HG03460 (cell line): Measurements from ENCODE around the gene CDCA4.
A peak's percentile ranks its signal among the peaks of the same experiment; 100 is the strongest.
"Not testable (repeated sequence)": the region's sequence is repeated elsewhere in the genome, so short reads cannot be mapped to it uniquely, and the experiment has no call there.

Source experiments
- ATAC-seq: cut with Tn5 transposase; IDR thresholded peaks from one replicate; pipeline ENCODE4 v1.9.1; 2021; ENCODE audit not compliant: unreplicated experiment

The CDCA4 gene

DNA sequence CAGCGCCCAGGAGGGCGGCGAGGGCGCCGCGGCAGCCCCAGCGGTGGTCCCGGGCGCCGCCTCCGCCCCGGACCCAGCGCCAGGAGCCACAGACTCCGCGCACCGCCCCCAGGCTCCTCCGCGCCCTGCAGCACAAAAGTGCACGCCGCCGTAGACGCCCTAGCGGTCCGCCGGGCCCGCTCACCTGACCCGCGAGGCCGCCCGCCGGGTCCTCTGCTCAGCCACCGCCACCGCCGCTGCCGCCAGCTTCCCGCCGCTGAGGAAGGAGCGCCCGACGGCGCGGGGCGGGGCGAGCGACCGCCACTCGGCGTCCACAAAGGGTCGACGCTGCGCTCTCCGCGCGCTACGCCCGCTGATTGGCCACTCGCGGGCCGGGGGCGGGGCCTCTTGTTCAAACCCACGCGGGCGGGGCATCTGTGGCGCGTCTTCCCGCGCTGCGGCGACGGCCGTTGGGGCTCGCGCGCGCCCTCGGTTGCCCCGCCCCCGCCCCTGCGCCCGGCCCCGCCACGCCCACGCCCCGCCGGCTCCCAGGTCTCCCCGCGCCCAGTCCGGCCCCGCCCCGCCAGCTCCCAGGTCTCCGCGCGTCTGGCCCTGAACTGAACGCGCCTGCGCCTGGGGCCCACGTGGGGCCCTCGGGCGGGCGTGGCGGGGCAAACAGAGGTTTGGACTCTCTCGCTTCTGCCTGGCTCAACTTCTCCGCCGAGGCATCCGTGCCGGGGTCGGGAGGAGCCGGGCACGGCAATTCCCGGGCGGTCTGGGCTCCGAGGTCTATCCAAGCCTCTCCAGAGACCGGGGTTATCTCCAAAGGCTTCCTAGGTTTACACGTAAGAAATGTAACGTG, at the start of gene CDCA4:
Gene CDCA4 (minus strand): TSS at position 269 of the 841 bp plus-strand sequence. CDS start 9,154 bp downstream, outside the sequence.
- peak; percentile 68 for ATAC-seq

DNA sequence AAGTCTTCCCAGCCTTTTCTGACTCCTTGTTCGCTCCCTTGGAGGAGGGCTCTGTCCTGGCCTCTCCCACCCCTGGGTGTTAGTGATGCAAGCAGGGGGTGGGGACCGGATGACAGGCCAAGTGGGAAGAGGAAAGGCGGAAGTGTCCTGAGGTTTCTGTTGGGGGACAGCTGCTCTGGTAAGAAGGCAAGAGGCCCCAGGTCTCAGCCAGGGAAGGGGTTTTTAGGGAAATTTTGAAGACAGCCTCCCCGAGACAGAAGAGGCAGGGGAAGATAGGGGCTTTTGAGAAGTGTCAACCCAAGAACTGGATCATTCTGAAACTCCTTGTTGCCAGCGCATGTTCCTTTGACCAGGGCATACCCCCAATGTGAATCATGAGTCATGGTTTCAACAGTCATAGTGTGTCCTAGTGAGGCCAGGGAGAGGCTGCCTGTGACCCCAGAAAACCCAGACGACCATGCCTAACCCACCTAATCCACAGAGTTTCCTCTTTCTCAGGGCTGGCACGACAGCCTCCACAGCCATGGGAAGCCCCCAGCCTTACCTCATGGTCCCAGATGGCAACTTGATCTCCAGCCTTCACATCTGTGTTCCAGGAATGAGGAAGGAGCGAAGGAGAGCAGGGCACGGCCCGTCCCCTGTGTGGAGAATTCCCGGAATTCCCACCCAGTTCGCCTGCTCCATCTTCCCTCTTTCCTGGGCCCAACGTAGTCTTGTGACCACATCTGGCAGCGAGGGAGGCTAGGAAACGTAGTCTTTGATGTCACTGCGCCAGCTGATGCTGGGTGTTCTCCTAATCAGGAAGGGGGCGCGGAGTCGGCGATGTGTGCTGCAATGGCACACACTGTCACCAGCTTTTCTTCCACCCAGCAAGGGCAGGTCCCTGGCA, 49.2 kb upstream of the CDCA4 start:
- peak; percentile 30 for ATAC-seq

DNA sequence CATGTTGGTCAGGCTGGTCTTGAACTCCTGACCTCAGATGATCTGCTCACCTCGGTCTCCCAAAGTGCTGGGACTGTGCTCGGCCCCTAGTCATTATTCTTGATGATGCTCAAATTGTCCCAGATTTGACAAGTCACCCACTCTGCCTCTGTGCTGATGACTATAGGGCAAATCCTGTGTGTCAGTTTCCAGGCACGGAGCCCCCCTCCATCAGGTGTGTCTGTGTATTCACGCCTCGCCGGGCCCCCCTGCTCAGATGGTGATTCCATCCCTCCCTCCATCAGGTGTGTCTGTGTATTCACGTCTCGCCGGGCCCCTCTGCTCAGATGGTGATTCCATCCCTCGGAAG, 48.6 kb upstream of the CDCA4 start:
- no peak for ATAC-seq

DNA sequence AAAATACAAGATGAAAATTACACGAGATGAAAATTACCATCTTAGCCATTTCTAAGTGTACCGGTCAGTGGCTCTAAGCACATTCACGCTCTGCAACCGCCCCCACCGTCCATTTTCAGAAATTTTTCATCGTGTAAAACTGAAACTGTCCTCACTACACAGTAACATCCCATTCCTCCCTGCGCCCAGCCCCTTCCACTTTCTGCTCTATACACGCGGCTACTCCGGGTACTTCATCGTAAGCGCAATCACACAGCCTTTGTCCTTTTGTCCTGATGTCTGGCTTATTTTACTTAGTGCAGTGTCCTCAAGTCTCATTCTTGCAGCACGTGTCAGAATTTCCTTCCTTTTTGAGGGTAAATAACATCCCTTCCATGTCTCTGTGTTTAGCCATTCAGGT, 47.9 kb upstream of the CDCA4 start:
- ATAC-seq: no peak

DNA sequence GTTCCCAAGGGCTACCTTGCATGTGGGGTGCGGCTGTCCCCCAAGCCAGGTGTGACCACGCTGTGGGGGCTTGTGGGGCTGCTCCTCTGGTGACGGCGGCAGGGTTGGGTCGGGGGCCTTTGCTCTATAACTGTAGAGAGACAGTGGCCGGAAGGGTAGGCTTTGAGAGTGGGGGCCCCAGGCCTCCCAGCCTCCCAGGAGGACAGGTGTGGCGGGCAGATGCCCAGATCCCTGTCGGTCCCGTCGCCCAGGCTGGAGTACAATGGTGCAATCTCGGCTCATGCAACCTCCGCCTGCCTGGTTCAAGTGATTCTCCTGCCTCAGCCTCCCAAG, 47.1 kb upstream of the CDCA4 start:
- no peak for ATAC-seq

DNA sequence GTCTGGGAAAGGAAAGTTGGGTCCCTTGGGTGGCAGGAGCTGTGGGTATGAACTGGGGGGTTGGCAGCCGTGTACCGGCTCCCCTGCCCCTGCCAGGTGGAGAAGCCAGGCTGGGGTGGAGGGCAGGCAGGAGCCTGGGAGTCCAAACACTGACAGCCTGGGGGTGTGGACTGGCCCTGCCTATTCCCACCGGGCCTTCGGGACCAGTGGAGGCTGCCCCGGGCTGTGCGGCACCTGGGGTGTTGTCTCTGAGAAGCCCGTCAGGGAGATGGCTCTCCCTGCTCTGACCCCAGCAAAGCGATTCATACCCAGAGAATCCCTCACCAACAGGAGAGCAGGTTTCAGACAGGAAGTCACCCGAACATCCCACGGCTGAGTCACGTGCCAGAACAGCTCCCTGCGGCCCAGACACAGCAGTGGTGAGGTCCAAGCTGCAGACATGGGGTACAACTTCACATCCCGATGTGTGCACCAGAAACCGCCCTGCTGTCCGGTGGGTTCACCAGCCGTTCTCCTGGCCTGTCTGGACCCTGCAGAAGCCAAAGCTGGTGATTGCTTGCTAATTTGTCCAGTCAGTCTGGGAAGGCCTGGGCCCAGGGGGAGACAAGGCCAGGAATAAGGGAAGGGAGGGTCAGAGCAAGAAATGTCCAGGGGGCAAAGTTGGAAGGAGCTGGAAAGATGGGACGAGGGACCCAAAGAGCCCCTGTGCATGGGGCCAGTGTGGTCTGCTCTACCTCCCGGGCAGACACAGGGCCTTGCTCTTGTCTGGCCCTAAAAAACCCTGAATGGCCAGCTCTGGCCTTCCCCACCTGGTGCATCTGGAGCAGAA, 46.5 kb upstream of the CDCA4 start:
- ATAC-seq: no peak

DNA sequence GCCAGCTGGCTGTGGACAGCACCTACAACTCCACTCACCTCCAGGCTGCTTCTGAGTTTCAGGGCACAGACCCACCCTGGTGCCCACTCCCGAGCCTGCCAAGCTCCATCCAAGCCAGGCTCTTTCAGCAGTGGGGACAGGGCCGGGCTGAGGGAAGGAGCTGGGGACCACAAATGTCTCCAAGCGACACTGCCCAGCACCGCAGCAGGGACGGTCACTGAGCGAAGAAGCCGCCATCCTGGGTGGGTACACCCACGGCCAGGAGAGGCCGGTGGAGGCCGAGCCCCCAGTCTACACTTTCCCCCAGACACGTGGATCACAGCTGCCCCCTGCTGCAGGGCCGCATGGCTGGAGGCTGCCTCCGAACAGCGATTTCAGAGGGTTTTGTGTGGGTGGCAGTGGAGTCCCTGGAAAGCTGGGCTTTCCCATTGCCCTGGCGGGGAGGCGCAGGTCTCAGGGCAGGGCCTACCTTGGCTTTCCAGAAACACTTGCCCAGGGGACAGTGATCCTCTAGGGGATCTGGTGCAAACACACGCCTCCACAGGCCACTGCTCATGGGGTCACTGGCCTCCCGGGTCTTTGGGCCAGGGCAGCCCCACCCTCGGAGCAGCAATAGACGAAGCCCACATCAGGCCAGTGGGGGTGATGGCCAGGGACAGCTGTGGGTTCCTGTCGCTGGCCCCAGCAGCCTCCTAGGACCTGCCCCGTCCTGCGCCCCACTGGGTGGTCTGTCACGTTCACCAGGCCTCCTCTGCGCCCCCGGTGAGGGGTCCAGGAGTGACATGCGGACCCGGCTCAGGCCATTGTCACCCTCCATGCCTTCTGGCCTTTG, 45.6 kb upstream of the CDCA4 start:
- no peak for ATAC-seq

DNA sequence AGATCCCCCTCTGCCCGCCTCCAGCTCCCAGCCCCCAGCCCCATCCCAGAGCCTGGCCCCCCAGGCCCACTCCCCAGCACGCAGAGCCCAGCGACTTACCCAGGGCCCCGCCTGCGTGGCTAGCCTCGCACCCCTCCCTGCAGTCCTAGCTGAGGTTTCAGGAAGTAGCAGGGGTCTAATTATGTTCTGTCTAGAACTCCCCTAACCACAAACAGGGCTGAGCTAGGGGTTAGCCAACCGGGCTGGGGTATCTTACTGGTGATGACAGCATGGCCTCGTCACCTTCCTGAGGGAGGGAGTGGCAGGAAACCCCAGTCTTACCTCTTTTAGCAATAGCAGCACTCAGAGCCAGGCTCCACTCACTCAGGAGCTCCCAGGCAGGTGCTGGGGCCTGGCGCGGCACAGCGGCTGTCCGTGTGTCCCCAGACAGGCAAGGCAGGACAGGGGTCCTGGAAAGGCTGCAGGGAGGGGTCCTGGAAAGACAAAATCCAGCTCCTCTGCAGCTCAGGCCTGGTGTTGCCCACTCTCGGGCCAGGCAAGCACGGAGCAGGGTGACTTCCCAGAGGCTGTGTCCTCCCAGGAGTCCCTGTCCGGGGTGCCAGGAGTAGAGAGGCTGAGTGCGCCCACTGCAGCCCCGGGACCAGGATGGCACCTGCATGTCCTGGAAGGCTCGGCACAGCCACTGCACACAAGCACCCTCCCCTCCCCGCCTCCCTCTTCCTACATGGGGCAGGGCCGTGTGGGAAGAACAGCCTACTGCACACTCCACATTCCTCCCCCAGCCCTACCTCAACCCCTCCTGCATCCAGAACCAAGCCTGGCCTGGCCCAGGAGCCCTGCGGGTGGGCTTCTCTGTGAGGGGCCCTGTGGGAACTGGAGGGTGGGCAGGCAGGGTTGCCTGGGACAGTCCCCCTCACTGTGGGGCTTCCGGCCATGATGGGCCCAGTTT, 44.7 kb upstream of the CDCA4 start, which contains the start of gene GPR132:
Gene GPR132 (minus strand): TSS at position 151 of the 949 bp plus-strand sequence. CDS start 10,010 bp downstream, outside the sequence.
- peak; percentile 44 for ATAC-seq

DNA sequence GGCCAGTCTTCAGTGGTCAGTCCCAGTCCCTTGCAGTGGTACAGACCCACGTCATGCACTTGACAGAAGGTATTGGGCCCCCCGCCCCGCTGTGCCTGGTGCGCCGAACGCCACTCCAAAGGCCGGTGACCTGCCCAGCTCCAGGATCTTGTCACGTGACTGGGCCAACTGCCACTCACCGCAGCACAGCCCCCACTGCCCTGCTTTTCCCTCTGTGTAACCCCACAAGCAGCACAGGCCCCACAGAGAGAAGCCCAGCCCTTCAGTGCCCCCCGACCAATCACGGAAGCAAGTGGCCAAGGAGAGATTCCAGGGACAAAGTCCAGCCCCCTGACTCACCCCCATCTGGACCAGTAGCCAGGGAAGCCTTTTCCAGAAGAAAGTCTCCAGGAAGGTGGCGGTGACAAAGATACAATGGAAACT, 43.8 kb upstream of the CDCA4 start:
- no peak for ATAC-seq

DNA sequence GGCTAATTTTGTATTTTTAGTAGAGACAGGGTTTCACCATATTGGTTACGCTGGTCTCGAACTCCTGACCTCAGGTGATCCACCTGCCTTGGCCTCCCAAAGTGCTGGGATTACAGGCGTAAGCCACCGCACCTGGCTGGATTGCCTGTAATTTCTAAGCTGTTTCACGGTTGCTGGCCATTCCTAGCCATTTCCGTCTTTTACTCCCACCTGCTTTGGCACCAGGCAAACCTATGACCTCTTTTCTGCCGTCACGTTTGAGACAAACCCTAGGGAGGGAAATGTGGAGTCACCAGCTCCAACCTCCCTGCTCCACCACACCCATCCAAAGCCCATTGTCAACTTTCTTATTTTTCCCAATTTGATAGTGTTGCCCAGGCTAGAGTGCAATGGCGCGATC, 43.1 kb upstream of the CDCA4 start:
- no peak for ATAC-seq

DNA sequence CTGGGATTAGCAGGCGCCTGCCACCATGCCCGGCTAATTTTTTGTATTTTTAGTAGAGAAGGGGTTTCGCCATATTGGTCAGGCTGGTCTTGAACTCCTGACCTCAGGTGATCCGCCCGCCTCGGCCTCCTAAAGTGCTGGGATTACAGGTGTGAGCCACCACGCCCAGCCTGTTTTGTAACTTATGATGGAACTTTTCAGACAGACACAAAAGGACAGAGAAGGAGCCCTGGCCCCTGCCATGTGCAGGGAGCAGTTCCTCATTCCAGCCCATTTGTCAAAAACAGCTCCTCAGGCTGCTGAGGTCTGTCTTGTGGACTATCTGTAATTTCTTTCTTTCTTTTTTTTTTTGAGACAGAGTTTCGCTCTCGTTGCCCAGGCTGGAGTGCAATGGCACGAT, 42.6 kb upstream of the CDCA4 start:
- ATAC-seq: not testable (repeated sequence)

DNA sequence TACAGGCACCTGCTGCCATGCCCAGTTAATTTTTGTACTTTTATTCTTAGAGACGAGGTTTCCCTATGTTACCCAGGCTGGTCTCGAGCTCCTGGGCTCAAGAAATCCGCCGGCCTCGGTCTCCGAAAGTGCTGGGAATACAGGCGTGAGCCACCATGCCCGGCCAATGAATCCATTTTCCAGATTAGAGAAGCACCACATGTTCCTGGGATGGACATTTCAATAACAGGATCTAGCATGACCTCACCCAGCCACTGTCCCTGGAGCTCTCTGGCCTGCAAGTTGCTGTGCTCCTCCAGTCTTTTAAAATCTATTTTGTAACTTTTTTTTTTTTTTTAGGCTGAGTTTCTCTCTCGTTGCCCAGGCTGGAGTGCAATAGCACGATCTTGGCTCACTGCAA, 42.2 kb upstream of the CDCA4 start:
- ATAC-seq: no peak

DNA sequence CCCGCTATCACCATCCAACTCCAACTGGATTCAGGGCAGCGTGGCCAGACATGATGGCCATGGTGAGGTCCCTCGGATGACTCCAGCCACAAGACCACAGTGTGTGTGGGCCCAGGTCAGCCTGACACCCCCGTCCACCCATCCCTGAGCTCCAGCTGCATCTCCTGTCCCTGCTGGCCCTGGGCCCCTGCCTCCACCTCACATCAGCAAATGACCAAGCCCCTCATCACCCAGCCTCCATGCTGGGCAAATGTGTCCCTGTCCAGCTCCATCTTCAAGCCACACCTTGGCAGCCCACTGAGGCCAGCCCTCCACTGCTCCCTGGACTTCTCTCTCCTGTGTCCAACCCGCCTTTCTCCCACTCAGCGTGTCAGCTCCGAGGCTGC, 41.2 kb upstream of the CDCA4 start:
- no peak for ATAC-seq

DNA sequence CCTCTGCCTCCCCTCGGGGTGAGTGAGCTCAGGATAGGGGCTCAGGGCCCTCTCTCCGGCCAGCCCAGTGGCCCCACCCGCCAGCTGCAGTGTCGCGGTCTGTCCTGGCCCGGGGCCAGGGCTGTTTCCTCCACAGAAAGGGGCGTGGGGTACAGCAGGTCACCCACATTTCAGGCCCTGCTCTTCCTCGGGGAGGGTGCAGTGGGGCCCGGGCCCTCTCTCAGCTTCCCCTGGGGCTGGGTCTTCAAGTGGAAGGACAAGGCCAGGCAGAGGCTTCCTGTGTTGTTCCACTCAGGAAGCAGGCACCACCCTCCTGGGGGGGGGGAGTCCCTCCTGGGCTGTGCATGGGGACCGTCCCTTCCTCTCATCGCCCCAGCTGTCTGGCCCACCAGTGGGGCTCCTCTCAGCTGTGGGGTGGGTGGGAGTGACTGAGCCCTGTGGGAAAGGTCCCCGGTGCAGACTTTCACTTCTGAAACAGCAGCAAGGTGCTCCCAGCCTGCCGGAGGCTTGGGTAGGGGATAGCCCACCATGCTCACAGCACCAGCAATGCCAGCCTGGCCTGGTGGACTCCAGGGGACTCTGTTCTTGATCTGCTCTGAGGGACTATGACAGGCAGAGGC, 40.7 kb upstream of the CDCA4 start:
- peak; percentile 31 for ATAC-seq

DNA sequence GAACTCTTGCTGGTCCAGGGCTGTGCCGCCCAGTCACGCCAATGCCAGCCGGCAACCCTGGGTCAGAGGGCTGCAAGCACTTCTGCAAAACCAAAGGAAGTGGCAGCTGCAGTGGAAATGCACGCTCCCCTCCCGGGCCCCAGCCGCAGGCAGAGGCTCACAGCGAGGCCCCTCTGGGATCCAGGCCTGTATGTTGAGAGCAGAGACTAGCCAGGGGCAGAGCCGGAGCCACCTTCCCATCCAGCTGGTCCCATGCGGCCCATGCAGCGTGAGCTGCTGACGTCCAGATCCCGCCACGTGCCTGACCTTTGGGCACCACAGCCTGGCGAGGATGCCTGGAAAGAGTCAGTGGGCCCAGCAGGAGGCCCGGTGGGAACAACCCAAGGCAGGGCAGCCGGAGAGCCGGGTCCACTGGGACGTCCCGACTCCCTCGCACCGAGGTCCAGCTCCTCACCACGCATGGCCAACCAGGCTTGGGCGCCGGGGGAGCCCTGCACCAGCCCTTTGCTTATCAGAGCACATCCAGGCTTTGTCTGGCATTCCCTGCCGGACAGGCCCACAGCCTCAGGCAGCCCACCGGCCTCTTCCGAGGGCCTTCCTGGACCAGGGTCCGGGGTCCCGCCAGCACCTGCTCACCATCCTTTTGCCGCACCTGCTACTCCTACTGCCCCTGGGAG, 40.0 kb upstream of the CDCA4 start:
- ATAC-seq: no peak

DNA sequence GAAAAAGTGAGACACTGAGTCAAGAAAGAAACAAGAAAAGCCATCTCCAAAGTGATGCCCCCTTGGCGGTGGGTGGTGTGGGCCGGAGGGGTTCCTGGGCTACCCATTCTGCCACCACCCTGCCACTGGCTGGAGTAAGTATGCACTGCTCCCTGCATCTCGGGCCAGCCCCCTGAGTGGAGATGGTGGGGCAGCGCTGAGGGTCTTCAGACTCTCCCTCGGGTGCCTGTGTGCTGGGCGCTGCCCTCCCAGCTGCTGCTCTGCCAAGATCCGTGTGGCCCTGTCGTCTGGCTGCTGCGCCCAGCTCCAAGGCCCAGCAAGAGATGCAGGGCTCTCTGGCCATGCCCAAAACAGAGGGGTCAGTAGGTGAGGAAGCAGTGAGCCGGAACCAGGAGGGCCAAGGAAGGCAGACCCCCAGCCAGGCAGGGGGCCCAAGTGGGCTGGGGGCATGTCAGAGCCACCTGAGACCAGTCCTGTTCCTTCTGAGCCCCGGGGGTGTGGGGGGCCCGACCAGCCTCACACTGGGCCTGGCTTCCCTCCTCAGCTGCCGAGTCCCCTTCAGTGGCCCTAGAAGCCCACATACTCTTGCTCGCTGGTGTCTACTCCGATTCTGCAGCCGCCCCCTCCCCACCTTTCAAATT, 39.2 kb upstream of the CDCA4 start:
- no peak for ATAC-seq

DNA sequence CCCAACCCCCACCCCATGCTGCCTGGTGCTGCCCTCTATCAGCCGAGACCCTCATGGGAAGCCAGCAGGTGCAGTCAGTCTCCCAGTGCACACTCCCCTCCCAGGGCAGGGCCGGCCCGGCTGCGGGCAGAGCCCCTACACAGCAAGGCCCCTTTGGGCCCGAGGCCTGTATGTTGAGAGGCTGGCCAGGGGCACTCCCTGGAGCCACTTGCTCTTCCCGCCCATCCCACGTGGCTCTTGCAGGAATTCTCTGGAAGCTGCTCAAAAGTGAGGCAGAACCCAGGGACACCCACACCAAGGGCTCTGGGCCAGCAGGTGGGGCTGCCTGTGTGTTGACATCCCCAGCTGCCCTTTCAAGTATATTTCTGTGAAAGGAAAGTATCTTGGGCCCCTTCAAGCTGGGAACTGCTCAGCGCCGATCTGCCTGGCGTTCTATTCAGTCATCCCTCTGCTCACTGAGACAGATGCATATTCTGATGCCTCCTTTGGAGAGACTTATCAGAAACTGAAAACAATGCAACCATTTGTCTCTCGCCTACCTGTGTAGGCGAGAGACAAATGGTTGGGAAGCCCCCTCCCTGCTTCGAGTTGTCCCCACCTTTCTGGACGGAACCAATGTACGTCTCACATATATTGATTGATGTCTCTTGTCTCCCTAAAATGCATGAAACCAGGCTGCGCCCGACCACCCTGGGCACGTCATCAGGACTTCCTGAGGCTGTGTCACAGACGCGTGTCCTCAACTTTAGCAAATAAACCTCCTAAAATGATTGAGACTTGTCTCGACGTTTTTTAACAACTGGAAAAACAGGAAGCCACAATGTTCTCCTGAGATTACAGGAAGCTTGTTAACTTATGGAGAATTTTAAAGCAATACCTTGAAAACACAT, 38.4 kb upstream of the CDCA4 start:
- ATAC-seq: no peak
